Stimulated activated effector memory CD8-positive, alpha-beta T cell treated with anti-CD3 and anti-CD28 coated beads, Interleukin-12 subunit alpha, Interleukin-12 subunit beta, amount 100 ng/mL, for 72 hours (primary cell): ENCODE measurements around the gene GMCL2.

Experiments used
- ATAC-seq: fragments of 150-1000 bp; cut with Tn5 transposase; 2 replicates; pipeline ENCODE4 v1.10.0; 2021
- DNase-seq, 2 donors: peaks; one replicate each; pipeline ENCODE4 v3.0.0; 2021 to 2022; ENCODE audit warnings: low spot score in 2 of 2
- H3K27ac Mint-ChIP-seq: one replicate; pipeline ENCODE4 v1.8.0; 2022; ENCODE audit warnings: mild to moderate bottlenecking, mixed read lengths
- H3K36me3 Mint-ChIP-seq: one replicate; pipeline ENCODE4 v1.8.0; 2022; ENCODE audit warnings: mild to moderate bottlenecking, mixed read lengths
- H3K4me1 Mint-ChIP-seq: one replicate; pipeline ENCODE4 v1.8.0; 2022; ENCODE audit warnings: mixed read lengths
- H3K4me3 Mint-ChIP-seq: one replicate; pipeline ENCODE4 v1.8.0; 2022; ENCODE audit warnings: mild to moderate bottlenecking, mixed read lengths
- H3K9me3 Mint-ChIP-seq: one replicate; pipeline ENCODE4 v1.8.0; 2022; ENCODE audit warnings: mixed read lengths

The GMCL2 gene

GRCh38 chr5:178192244-178192643, 5.1 kb upstream of the GMCL2 start:
- no peak for DNase-seq
- H3K4me3 Mint-ChIP-seq, result no peak overlapping the region
- H3K36me3 Mint-ChIP-seq, result no peaks in the 10 kb centered on the region
- peaks cover 32% of the 10 kb centered on the region for H3K4me1 Mint-ChIP-seq
- H3K27ac Mint-ChIP-seq, result peak overlapping the region; percentile 48
- peak; percentile 49 for ATAC-seq
- H3K9me3 Mint-ChIP-seq, result no peaks in the 10 kb centered on the region

GRCh38 chr5:178191661-178192060, 4.5 kb upstream of the GMCL2 start:
- ATAC-seq (no peak), DNase-seq (no peak)
- no peak overlapping the region for H3K4me3 Mint-ChIP-seq
- no peaks in the 10 kb centered on the region for H3K9me3 Mint-ChIP-seq
- H3K4me1 Mint-ChIP-seq, result peaks cover 32% of the 10 kb centered on the region
- no peaks in the 10 kb centered on the region for H3K36me3 Mint-ChIP-seq
- H3K27ac Mint-ChIP-seq, result no peak overlapping the region

- Mint-ChIP-seq H3K27ac (no peak overlapping the region), H3K36me3 (no peaks in the 10 kb centered on the region), H3K9me3 (no peaks in the 10 kb centered on the region), H3K4me1 (peaks cover 25% of the 10 kb centered on the region), H3K4me3 (no peak overlapping the region)
- DNase-seq, result no peak
- ATAC-seq, result no peak
These were observed 2.3 kb upstream of the GMCL2 start for GRCh38 chr5:178189433-178189832.

GRCh38 chr5:178186427-178186826, 744 bp downstream of the GMCL2 start:
- DNase-seq, result no peak
- H3K27ac Mint-ChIP-seq, result no peak overlapping the region
- H3K9me3 Mint-ChIP-seq, result no peaks in the 10 kb centered on the region
- H3K4me3 Mint-ChIP-seq, result no peak overlapping the region
- H3K4me1 Mint-ChIP-seq, result no peaks in the 10 kb centered on the region
- no peak for ATAC-seq
- no peaks in the 10 kb centered on the region for H3K36me3 Mint-ChIP-seq

- Mint-ChIP-seq H3K4me1 (no peaks in the 10 kb centered on the region), H3K36me3 (no peaks in the 10 kb centered on the region), H3K27ac (no peak overlapping the region), H3K4me3 (no peak overlapping the region), H3K9me3 (no peaks in the 10 kb centered on the region)
- DNase-seq (no peak), ATAC-seq (no peak)
These were observed 4.9 kb downstream of the GMCL2 start for GRCh38 chr5:178182158-178182876.

- Mint-ChIP-seq H3K9me3 (no peaks in the 10 kb centered on the region), H3K36me3 (no peaks in the 10 kb centered on the region), H3K4me3 (no peak overlapping the region), H3K4me1 (no peaks in the 10 kb centered on the region), H3K27ac (no peak overlapping the region)
- DNase-seq (no peak), ATAC-seq (no peak)
These were observed 6.9 kb downstream of the GMCL2 start for GRCh38 chr5:178180141-178180863.

- no peak overlapping the region for H3K27ac Mint-ChIP-seq
- H3K9me3 Mint-ChIP-seq, result no peaks in the 10 kb centered on the region
- no peaks in the 10 kb centered on the region for H3K36me3 Mint-ChIP-seq
- ATAC-seq (no peak), DNase-seq (no peak)
- H3K4me3 Mint-ChIP-seq, result no peak overlapping the region
- H3K4me1 Mint-ChIP-seq, result no peaks in the 10 kb centered on the region
These were observed 9.6 kb downstream of the GMCL2 start for GRCh38 chr5:178177569-178177968.

- Mint-ChIP-seq H3K4me1 (no peaks in the 10 kb centered on the region), H3K36me3 (no peaks in the 10 kb centered on the region), H3K9me3 (no peaks in the 10 kb centered on the region), H3K4me3 (no peak overlapping the region), H3K27ac (no peak overlapping the region)
- no peak for ATAC-seq
- no peak for DNase-seq
These were observed 10.4 kb downstream of the GMCL2 start for GRCh38 chr5:178176791-178177190.

- ATAC-seq, result no peak
- Mint-ChIP-seq H3K4me1 (no peaks in the 10 kb centered on the region), H3K9me3 (no peaks in the 10 kb centered on the region), H3K36me3 (no peaks in the 10 kb centered on the region), H3K27ac (no peak overlapping the region), H3K4me3 (no peak overlapping the region)
- DNase-seq, result no peak
These were observed 12.7 kb downstream of the GMCL2 start for GRCh38 chr5:178174456-178174855.

GRCh38 chr5:178170455-178170854, 16.7 kb downstream of the GMCL2 start:
- H3K27ac Mint-ChIP-seq, result no peak overlapping the region

GRCh38 chr5:178165581-178165980, 21.6 kb downstream of the GMCL2 start:
- DNase-seq (no peak), ATAC-seq (no peak)
- H3K9me3 Mint-ChIP-seq, result no peaks in the 10 kb centered on the region

More at GRCh38 chr5:178170455-178170854, 16.7 kb downstream of the GMCL2 start:
- Mint-ChIP-seq H3K36me3 (no peaks in the 10 kb centered on the region), H3K4me3 (no peak overlapping the region), H3K9me3 (no peaks in the 10 kb centered on the region), H3K4me1 (no peaks in the 10 kb centered on the region)
- ATAC-seq (no peak), DNase-seq (no peak)

GRCh38 chr5:178163772-178164735, 23.1 kb downstream of the GMCL2 start:
- Mint-ChIP-seq H3K36me3 (no peaks in the 10 kb centered on the region), H3K27ac (peak overlapping the region; percentile 24), H3K4me3 (peak overlapping the region; percentile 39), H3K9me3 (no peaks in the 10 kb centered on the region), H3K4me1 (peaks cover 11% of the 10 kb centered on the region)
- ATAC-seq (peak; percentile 98), DNase-seq (peak; percentile 98)

More at GRCh38 chr5:178165581-178165980, 21.6 kb downstream of the GMCL2 start:
- Mint-ChIP-seq H3K4me3 (no peak overlapping the region), H3K36me3 (no peaks in the 10 kb centered on the region), H3K27ac (no peak overlapping the region), H3K4me1 (peaks cover 11% of the 10 kb centered on the region)

- Mint-ChIP-seq H3K36me3 (no peaks in the 10 kb centered on the region), H3K4me3 (no peak overlapping the region), H3K4me1 (peaks cover 11% of the 10 kb centered on the region), H3K27ac (no peak overlapping the region), H3K9me3 (no peaks in the 10 kb centered on the region)
- no peak for ATAC-seq
- DNase-seq, result no peak
These were observed 24.7 kb downstream of the GMCL2 start for GRCh38 chr5:178162481-178162880.

GRCh38 chr5:178160176-178160575, 27.0 kb downstream of the GMCL2 start:
- H3K27ac Mint-ChIP-seq, result no peak overlapping the region
- ATAC-seq, result no peak
- H3K36me3 Mint-ChIP-seq, result no peaks in the 10 kb centered on the region
- H3K4me1 Mint-ChIP-seq, result peaks cover 11% of the 10 kb centered on the region
- no peak overlapping the region for H3K4me3 Mint-ChIP-seq
- no peaks in the 10 kb centered on the region for H3K9me3 Mint-ChIP-seq
- no peak for DNase-seq

GRCh38 chr5:178155065-178155464, 32.1 kb downstream of the GMCL2 start:
- H3K9me3 Mint-ChIP-seq, result no peaks in the 10 kb centered on the region
- peaks cover 35% of the 10 kb centered on the region for H3K4me1 Mint-ChIP-seq
- peak overlapping the region; percentile 95 for H3K4me3 Mint-ChIP-seq
- DNase-seq (no peak), ATAC-seq (no peak)
- no peak overlapping the region for H3K27ac Mint-ChIP-seq
- H3K36me3 Mint-ChIP-seq, result peaks cover 38% of the 10 kb centered on the region
